HepG2 (cell line): ENCODE data around the gene CEP43. TPM values are rescaled to one million over a fixed set of nuclear protein-coding genes. Genes with fewer than 3 reads are reported as not detected.

Source experiments
- ARNT ChIP-seq: fragments of 450-650 bp; IDR thresholded peaks from 2 replicates; pipeline ENCODE4 v1.6.1; 2017
- CENPX ChIP-seq: sonication (generic); formaldehyde crosslinking; IDR thresholded peaks from 2 replicates; pipeline ENCODE4 v1.9.0; 2021; ENCODE audit warnings: mild to moderate bottlenecking, missing genetic modification reagents, moderate library complexity
- FOXK1 ChIP-seq: sonication (generic); formaldehyde crosslinking; IDR thresholded peaks from 2 replicates; pipeline ENCODE4 v1.4.0; 2020; ENCODE audit warnings: low read depth, missing genetic modification reagents, borderline replicate concordance
- GZF1 ChIP-seq: sonication (generic); formaldehyde crosslinking; IDR thresholded peaks from 2 replicates; pipeline ENCODE4 v1.5.1; 2020; ENCODE audit warnings: mild to moderate bottlenecking, missing genetic modification reagents
- KDM2A ChIP-seq: sonication (generic); formaldehyde crosslinking; IDR thresholded peaks from 2 replicates; pipeline ENCODE4 v1.4.0; 2020; ENCODE audit warnings: low read depth, missing genetic modification reagents, borderline replicate concordance
- KDM6A ChIP-seq: IDR thresholded peaks from 2 replicates; pipeline ENCODE4 v1.6.1; 2016; ENCODE audit warnings: low read depth
- MTERF4 ChIP-seq: sonication (generic); formaldehyde crosslinking; IDR thresholded peaks from 2 replicates; pipeline ENCODE4 v1.8.0; 2023; ENCODE audit warnings: mild to moderate bottlenecking, missing genetic modification reagents
- MYC ChIP-seq: sonication (generic); formaldehyde crosslinking; IDR thresholded peaks from 2 replicates; pipeline ENCODE4 v1.9.0; 2021; ENCODE audit warnings: missing genetic modification reagents, borderline replicate concordance
- NFE2 ChIP-seq: sonication (generic); formaldehyde crosslinking; IDR thresholded peaks from 2 replicates; pipeline ENCODE4 v1.4.0; 2020; ENCODE audit warnings: missing genetic modification reagents
- SOX5 ChIP-seq: IDR thresholded peaks from 2 replicates; pipeline ENCODE4 v1.6.1; 2016; ENCODE audit warnings: borderline replicate concordance
- ZBTB44 ChIP-seq: sonication (generic); formaldehyde crosslinking; IDR thresholded peaks from 2 replicates; pipeline ENCODE4 v1.4.0; 2020; ENCODE audit warnings: missing genetic modification reagents
- ZNF121 ChIP-seq: sonication (generic); formaldehyde crosslinking; IDR thresholded peaks from 2 replicates; pipeline ENCODE4 v1.5.0; 2020; ENCODE audit warnings: mild to moderate bottlenecking, missing genetic modification reagents
- ZNF143 ChIP-seq: sonication (generic); formaldehyde crosslinking; IDR thresholded peaks from 2 replicates; pipeline ENCODE4 v1.4.0; 2020; ENCODE audit warnings: missing genetic modification reagents
- ZNF256 ChIP-seq: sonication (generic); formaldehyde crosslinking; conservative IDR thresholded peaks from 2 replicates; pipeline ENCODE4 v1.4.0; 2020; ENCODE audit warnings: missing genetic modification reagents
- ZNF468 ChIP-seq: sonication (generic); formaldehyde crosslinking; IDR thresholded peaks from 2 replicates; pipeline ENCODE4 v1.8.0; 2022; ENCODE audit warnings: mild to moderate bottlenecking, moderate library complexity, missing genetic modification reagents
- ZNF788 ChIP-seq: sonication (generic); formaldehyde crosslinking; IDR thresholded peaks from 2 replicates; pipeline ENCODE4 v1.5.0; 2020; ENCODE audit warnings: mild to moderate bottlenecking, missing genetic modification reagents, borderline replicate concordance
- polyA plus RNA-seq, 8 experiments: library from polyadenylated mRNA; depleted of rRNA in 3 of 8; stranded (reverse) in 7 of 8; unstranded in 1 of 8; fragments of >200 nt; fragmentation: Illumina TruSeq in 4 of 8; extraction: Trizol in 4 of 8; gene quantifications; 2 replicates each; pipeline versions ENCODE4 v1.2.1 to v1.2.3, GENCODE V29; 2011 to 2016; ENCODE audit warnings: low read depth in 4 of 8, missing spikeins in 1 of 8, mixed read lengths in 1 of 8; ENCODE audit not compliant: insufficient read depth in 1 of 8
- total RNA-seq, 5 experiments: library from RNA; depleted of rRNA; stranded (reverse); fragments of >200 nt; fragmentation: Illumina TruSeq; extraction: Trizol; gene quantifications; 2 replicates each; pipeline ENCODE4 v1.2.3, GENCODE V29; 2016; ENCODE audit warnings: low read depth in 1 of 5
- TF ChIP-seq, protein P1 (sequence below): sonication (generic); formaldehyde crosslinking; IDR thresholded peaks from 2 replicates; pipeline ENCODE4 v1.5.0; 2020; ENCODE audit warnings: missing genetic modification reagents
- TF ChIP-seq, protein P2 (sequence below): sonication (generic); formaldehyde crosslinking; IDR thresholded peaks from 2 replicates; pipeline ENCODE4 v1.9.0; 2021; ENCODE audit warnings: mild to moderate bottlenecking, missing genetic modification reagents
- TF ChIP-seq, protein P3 (sequence below): sonication (generic); formaldehyde crosslinking; IDR thresholded peaks from 2 replicates; pipeline ENCODE4 v1.4.0; 2020; ENCODE audit warnings: low read depth, mild to moderate bottlenecking, missing genetic modification reagents

The CEP43 gene
- total and polyA plus RNA-seq, 2 of the 13 experiments (the other 11 are each of a cell fraction or from before 2014, with no cell fraction given), result 29.3 to 73.9 TPM

GRCh38 chr6:166956444-166957086, 42.6 kb upstream of the CEP43 start, which contains the start of gene RNASET2 (continued):
- TF ChIP-seq ZNF121 (CRISPR knock-in tag) (0 out of 2 replicates have a peak, but pooled peaks have one; percentile 20), ARNT (no peak), KDM6A (CRISPR knock-in tag) (no peak), ZNF468 (peak; percentile 98), GZF1 (CRISPR knock-in tag) (no peak), ZNF256 (peak; percentile 1; the same call in 1 of the 2 replicates), MYC (CRISPR knock-in tag) (peak; percentile 70; the same call in 1 of the 2 replicates), KDM2A (peak; percentile 59), SOX5 (CRISPR knock-in tag) (peak; percentile 19), CENPX (no peak), ZNF143 (peak; percentile 49; the same call in 1 of the 2 replicates), ZNF788 (CRISPR knock-in tag) (peak; percentile 89; the same call in 1 of the 2 replicates), FOXK1 (CRISPR knock-in tag) (peak; percentile 34; the same call in 1 of the 2 replicates), NFE2 (CRISPR knock-in tag) (no peak), MTERF4 (peak; percentile 97), ZBTB44 (CRISPR knock-in tag) (no peak)
- TF ChIP-seq, protein P1, sequence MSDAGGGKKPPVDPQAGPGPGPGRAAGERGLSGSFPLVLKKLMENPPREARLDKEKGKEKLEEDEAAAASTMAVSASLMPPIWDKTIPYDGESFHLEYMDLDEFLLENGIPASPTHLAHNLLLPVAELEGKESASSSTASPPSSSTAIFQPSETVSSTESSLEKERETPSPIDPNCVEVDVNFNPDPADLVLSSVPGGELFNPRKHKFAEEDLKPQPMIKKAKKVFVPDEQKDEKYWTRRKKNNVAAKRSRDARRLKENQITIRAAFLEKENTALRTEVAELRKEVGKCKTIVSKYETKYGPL, result peak; percentile 34; the same call in 1 of the 2 replicates
- TF ChIP-seq, protein P2, sequence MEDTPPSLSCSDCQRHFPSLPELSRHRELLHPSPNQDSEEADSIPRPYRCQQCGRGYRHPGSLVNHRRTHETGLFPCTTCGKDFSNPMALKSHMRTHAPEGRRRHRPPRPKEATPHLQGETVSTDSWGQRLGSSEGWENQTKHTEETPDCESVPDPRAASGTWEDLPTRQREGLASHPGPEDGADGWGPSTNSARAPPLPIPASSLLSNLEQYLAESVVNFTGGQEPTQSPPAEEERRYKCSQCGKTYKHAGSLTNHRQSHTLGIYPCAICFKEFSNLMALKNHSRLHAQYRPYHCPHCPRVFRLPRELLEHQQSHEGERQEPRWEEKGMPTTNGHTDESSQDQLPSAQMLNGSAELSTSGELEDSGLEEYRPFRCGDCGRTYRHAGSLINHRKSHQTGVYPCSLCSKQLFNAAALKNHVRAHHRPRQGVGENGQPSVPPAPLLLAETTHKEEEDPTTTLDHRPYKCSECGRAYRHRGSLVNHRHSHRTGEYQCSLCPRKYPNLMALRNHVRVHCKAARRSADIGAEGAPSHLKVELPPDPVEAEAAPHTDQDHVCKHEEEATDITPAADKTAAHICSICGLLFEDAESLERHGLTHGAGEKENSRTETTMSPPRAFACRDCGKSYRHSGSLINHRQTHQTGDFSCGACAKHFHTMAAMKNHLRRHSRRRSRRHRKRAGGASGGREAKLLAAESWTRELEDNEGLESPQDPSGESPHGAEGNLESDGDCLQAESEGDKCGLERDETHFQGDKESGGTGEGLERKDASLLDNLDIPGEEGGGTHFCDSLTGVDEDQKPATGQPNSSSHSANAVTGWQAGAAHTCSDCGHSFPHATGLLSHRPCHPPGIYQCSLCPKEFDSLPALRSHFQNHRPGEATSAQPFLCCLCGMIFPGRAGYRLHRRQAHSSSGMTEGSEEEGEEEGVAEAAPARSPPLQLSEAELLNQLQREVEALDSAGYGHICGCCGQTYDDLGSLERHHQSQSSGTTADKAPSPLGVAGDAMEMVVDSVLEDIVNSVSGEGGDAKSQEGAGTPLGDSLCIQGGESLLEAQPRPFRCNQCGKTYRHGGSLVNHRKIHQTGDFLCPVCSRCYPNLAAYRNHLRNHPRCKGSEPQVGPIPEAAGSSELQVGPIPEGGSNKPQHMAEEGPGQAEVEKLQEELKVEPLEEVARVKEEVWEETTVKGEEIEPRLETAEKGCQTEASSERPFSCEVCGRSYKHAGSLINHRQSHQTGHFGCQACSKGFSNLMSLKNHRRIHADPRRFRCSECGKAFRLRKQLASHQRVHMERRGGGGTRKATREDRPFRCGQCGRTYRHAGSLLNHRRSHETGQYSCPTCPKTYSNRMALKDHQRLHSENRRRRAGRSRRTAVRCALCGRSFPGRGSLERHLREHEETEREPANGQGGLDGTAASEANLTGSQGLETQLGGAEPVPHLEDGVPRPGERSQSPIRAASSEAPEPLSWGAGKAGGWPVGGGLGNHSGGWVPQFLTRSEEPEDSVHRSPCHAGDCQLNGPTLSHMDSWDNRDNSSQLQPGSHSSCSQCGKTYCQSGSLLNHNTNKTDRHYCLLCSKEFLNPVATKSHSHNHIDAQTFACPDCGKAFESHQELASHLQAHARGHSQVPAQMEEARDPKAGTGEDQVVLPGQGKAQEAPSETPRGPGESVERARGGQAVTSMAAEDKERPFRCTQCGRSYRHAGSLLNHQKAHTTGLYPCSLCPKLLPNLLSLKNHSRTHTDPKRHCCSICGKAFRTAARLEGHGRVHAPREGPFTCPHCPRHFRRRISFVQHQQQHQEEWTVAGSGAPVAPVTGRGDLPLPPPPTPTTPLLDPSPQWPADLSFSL (CRISPR knock-in tag), result no peak
- TF ChIP-seq, protein P3, sequence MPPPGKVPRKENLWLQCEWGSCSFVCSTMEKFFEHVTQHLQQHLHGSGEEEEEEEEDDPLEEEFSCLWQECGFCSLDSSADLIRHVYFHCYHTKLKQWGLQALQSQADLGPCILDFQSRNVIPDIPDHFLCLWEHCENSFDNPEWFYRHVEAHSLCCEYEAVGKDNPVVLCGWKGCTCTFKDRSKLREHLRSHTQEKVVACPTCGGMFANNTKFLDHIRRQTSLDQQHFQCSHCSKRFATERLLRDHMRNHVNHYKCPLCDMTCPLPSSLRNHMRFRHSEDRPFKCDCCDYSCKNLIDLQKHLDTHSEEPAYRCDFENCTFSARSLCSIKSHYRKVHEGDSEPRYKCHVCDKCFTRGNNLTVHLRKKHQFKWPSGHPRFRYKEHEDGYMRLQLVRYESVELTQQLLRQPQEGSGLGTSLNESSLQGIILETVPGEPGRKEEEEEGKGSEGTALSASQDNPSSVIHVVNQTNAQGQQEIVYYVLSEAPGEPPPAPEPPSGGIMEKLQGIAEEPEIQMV, result peak; percentile 74
